ENCODE results near the gene NDUFC2.
A peak's percentile ranks its signal among the peaks of the same experiment; 100 is the strongest.
"Not testable (repeated sequence)": the region's sequence is repeated elsewhere in the genome, so short reads cannot be mapped to it uniquely, and the experiment has no call there.

Gene NDUFC2

GRCh38 chr11:78028423-78028822 lies 51.2 kb downstream of the NDUFC2 start:
- not testable (repeated sequence) for DNase-seq

- no peak for DNase-seq
These were observed 51.9 kb downstream of the NDUFC2 start for GRCh38 chr11:78027759-78028158.

GRCh38 chr11:78025378-78025777 lies 54.3 kb downstream of the NDUFC2 start:
- DNase-seq: no peak

- DNase-seq: no peak
These were observed 56.2 kb downstream of the NDUFC2 start for GRCh38 chr11:78023426-78023825.

GRCh38 chr11:78022397-78023396 lies 57.0 kb downstream of the NDUFC2 start, which contains the start of gene KCTD14:
Gene KCTD14 (minus strand): TSS chr11:78023276. CDS start chr11:78023249, 27 bp downstream.
- peak; percentile 5 for DNase-seq

- no peak for DNase-seq
These were observed 58.1 kb downstream of the NDUFC2 start for GRCh38 chr11:78021611-78022010.

- DNase-seq: no peak
These were observed 59.4 kb downstream of the NDUFC2 start for GRCh38 chr11:78020246-78020645.

- no peak for DNase-seq
These were observed 59.9 kb downstream of the NDUFC2 start for GRCh38 chr11:78019808-78020207.
